Right hindlimb (tissue), 1 donor: Measurements from ENCODE around the gene ALK.

ENCODE experiments used
- DNase-seq: peaks from one replicate; pipeline ENCODE4 v3.0.0-alpha.2; 2018

Gene ALK

DNA sequence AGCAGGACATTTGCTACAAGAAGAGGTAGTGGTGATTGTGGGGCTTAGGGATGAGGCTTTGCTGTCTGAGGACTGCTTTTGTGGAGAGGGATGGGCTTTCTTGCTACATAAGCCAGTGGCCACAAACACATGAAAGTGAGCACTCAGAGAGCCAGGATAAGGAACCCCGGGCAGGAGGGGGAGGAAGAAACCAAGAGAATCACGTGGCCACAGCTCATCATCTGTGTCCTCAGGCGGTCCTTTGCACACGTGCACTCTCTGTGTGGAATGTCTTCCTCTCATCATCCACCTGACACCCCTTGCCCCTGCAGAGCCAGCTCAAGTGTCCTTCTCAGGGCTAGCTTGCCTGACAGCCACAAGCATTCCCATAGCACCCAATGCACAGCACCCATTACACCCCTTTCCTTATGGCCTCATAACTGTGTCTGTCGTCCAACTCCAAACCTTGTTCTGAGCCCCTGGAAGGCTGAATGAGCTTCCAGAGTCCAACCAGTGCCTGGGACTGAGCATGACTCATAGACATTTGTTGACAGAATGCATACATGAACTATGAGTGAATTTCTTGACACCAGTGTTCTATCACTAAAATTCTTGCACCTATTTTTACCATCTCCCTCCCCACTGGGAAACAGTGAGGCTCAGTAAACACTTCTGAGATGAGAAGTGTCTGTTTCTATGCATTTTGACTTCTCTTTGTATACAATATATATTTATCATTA is 398.3 kb downstream of the ALK start:
- DNase-seq: no peak

DNA sequence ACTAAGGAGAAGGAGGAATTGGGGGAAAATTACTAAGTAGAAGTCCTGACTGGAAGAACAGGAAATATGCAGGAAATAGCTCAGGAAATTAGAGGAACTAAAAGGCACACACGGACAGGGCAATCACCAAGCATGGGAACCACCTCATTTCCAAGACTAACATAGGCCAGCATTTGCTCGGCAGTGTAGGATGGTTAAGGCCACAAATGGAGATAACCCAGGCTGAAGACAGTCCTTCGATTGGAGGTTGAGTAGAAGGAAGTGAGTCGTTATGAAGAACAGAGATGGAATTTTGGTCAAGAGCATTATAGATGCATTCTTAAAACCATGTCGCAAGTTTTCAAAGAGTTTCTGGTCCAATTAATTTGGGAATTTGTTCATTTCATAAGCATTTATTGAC is 401.4 kb downstream of the ALK start:
- DNase-seq: no peak

DNA sequence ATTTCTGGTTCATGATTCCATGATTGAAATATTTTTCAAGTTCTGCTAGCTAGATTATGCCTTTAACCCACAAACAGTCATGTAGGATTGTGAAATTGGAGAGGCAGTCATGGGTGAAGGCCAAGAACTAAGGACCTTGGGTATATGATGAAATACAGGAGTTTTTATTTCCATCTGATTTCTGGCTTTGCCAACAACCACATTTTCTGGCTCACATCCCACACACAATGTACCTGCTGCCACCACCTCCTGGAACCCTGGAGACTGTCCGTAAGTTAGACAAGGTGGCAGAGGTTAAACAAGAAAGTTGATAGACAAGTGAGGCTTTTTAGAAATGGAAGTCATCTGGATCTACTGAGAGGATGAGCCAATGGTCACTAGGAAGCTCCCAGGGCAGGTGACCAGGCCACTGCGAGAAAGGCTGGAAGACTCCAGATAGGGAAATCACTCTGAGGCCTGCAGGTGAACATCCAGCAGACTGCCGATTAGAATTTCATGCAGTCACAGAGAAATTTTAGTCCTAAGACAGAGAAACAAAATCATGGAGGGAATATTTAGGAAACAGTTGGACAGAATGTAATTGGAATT is 402.0 kb downstream of the ALK start:
- no peak for DNase-seq

DNA sequence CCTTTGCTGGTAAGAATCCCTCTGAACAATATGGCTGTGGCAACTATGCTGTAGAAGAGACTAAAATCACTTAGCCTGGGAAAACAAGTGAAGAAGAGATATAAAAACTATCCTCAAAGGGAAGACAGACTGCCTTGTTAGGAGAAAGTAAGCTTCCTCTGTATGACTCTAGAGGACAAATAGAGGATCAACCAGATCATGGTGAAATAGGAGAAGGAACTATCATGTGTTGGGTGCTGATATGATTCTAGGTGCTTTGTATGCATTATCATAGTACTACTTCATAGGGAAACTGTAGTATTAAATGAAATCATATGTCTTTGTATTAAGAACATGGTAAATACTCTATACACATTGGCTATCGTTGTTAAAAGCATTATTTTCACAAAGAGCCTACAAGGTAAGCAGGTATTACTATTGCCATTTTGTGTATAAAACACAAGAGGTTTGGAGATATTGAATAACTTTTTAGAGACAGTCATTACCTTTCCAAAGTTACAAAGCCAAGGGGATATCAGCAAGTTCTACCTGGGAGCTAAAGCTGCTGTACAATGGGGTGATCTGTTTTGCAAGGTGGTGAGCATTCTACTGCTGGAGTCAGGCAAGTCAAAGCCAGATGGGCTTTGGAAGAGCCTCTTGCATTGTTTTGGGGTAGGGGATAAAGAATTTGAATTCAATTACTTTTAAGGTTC is 402.6 kb downstream of the ALK start:
- DNase-seq: no peak

DNA sequence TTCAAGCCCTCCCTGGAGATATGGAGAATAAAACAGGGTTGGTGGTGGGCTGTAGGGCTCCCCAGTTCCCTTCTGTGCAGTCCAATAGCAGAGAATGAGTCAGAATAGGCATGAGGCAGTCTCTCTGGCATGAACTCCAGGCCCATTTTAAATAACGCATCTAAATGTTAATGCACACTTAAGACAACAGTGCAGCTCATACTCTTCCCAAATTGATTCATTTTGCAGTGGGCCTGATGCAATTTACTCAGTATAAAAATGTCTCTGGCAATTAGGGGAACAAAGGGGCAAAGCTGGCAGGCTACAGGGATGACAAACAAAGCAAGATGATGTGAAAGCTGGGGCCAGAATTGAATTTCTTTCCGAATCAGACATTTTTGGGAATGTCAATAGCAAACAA is 403.4 kb downstream of the ALK start:
- no peak for DNase-seq

- no peak for DNase-seq
These were observed 404.0 kb downstream of the ALK start for GRCh38 chr2:29517413-29517812.

DNA sequence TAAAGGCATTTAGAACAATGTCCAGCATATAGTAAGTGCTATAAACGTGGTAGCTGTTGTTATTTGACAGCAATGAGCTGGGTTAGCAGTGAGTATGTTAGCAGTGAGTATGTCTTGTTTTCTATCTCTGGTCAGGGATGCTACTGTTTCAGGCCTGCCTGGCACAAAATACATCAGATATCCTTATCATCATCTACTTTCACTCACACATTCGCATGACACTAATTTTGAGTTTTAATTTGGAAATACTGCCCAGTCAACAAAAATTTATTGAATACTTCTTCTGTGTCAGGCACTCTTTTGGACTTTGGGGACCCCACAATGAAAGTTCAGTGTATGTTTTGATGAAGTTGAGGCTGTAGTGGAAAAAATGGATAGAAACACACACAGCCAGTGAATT is 404.6 kb downstream of the ALK start:
- DNase-seq: no peak

DNA sequence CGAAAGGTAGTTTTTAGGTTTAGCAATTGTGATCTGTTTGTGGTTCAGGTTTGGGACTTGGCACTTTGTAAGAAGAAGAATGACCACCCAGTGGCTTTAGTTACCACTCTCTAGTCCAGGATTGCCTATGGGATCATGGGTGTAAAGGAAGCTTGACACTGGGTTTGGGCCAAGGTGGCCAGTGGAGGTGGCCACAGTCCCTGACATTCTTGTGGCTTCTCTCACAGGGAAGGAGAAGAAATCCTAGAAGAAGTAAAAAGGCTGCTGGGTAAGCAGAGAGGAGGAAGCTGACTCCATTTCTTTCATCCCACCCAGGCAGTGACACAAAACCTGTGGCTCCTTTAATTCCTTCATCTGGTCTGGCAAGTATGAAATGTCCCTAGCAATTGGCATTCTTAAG is 411.5 kb downstream of the ALK start:
- no peak for DNase-seq

DNA sequence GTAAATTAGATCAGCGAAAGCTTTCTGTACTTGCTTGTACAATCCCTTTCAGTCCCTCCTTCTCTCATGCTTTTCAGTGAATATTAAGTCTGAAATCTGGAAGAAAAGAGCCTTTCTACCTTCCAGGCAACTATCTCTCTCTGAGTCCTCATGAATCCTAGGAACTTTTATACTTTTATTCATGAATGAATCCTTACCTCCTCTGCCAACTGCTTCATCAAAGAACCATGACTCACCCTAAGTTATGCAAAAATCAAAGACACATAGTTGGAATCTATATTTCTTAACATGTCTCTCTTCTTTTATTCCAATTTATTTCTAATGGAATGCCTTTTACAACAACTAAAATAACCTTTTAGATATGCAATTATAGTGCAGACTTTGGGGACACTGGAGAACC is 412.0 kb downstream of the ALK start:
- no peak for DNase-seq

DNA sequence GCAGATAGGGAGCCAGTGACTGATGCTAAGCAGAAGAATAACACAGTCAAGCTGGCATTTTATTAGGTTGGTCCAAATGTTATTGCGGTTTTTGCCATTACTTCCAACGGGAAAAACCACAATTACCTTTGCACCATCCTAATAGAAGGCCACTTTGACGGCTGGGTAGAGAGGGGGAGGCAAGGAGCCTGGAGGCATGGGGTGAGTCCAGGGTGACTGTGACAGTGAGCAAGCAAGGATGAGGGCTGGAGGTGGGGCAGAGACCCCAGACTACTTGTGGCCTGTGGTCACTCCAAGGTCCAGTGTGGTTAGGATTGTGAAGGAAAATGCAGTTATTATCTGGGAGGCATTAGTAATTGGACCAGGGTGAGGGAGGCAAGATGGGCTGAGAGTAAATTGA is 416.6 kb downstream of the ALK start:
- no peak for DNase-seq

DNA sequence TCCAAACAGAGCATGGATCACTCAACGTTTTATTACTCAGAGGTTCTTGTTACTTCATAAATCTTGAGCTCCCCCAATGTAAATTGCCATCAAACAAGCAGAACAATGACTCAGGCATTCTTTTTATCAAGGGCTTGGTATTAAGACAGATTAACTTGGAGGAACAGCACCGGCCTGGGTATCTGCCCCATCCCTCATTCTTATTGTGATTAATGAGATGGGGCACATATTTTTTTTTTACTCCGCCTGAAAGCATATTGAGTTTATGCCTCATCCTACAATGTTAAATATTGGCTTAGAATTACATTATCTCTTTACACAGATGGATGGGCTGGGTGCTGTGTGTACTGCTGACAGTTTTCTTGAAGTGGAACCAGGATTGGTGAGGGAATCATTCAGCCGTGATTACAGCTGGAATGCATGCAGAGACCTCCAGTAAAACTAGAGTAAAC is 418.9 kb downstream of the ALK start:
- DNase-seq: no peak

- DNase-seq: no peak
These were observed 424.0 kb downstream of the ALK start for GRCh38 chr2:29497375-29497774.

DNA sequence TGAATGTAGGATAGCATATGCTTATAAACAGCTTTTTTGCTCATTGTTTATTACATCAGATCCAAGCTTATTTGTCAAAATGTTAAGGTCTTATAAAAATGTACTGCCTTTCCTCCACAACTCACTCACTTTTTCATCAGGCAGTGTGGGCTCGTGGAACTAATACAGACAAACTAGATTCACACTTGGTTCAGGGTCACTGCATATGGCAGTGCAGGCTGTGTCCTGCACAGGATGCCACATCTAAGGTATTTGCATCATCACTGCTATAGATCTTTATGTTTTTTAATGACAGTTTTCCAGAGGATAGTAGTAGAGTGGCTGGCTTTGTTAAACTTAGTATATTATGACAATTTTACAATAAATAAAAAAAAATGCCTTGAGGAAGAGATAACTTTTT is 425.2 kb downstream of the ALK start:
- no peak for DNase-seq

- DNase-seq: no peak
These were observed 425.8 kb downstream of the ALK start for GRCh38 chr2:29495536-29496060.

GRCh38 chr2:29495068-29495467 is 426.3 kb downstream of the ALK start:
- no peak for DNase-seq

GRCh38 chr2:29492701-29493100 is 428.7 kb downstream of the ALK start:
- no peak for DNase-seq

DNA sequence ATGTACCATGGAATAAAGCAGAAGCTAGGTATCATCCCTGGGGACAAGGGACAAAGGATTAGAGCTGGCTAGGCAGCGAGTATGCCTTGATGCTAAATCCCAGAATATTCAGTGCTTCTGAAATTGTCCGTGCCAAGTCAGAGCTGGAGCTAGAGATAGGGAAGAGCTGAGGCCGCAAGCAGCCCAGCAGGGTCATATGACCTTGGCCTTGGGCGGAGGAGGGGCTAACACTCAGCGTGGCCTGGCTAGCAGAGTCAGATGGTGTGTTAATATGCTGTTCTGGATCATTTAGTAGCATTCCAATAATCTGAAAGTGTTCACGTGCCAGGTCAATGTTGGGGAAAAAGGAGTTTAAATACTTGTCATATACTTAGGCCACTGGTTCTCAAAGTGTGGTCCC is 431.3 kb downstream of the ALK start:
- no peak for DNase-seq

- DNase-seq: no peak
These were observed 431.8 kb downstream of the ALK start for GRCh38 chr2:29489568-29489967.

- DNase-seq: no peak
These were observed 433.3 kb downstream of the ALK start for GRCh38 chr2:29487967-29488555.

DNA sequence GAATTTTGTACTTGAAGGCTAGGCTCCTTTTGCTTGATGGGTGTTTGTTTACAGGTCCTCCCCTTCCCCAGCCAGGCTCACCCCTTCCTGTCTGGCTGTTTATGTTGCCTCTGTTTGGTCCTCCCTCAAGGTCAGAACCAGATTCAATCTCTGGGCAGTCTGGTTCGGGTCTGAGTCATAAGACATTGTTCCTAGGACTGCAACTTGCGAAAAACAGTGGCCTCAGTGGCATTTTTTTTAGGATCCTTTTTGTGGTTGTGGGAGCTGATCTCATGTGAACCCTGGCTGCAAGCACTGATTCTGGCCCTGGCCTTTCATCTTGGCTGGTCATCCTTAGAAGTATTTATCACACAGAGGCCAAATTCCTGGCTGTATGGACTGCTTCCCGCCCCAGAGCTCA is 435.8 kb downstream of the ALK start:
- no peak for DNase-seq

GRCh38 chr2:29485117-29485516 is 436.3 kb downstream of the ALK start:
- no peak for DNase-seq

GRCh38 chr2:29482867-29483266 is 438.5 kb downstream of the ALK start:
- no peak for DNase-seq

GRCh38 chr2:29482348-29482747 is 439.0 kb downstream of the ALK start:
- DNase-seq: no peak

DNA sequence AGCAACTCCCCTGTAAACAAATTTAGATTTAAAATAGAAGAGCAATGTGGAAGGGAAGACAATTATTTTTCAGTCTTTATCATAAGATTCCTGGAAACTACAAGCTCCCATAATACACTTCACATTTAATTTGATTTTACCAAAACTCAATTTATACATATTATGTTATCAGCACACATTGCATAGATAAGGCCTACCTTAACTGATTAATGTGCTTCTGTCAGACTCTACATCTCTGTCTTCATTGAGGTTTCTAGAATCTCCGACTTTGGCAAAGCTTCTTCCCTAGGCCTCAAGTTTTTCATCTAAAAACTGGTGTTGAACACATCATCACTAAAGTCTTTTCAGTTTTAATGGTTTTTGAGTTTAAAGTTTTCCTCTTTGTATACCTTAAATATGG is 440.1 kb downstream of the ALK start:
- DNase-seq: no peak
